Measurements from ENCODE around the gene HSD11B1. TPM values are rescaled to one million over a fixed set of nuclear protein-coding genes. Genes with fewer than 3 reads are reported as not detected.

Gene HSD11B1
- polyA plus RNA-seq, 1 donor, result not detected

Other genes starting within 250 kb of the HSD11B1 start
- gene CAMK1G, start 121.1 kb upstream of the HSD11B1 start, polyA plus RNA-seq (ENCODE audit: insufficient read length), result not detected
- gene LAMB3, start 52.4 kb upstream of the HSD11B1 start, polyA plus RNA-seq (ENCODE audit: insufficient read length), result 0.81 TPM
- gene G0S2, start 29.4 kb upstream of the HSD11B1 start, polyA plus RNA-seq (ENCODE audit: insufficient read length), result 12.3 TPM
- 2.8 TPM for gene TRAF3IP3, start 51.2 kb downstream of the HSD11B1 start, polyA plus RNA-seq (ENCODE audit: insufficient read length)
- gene C1orf74, start 79.7 kb downstream of the HSD11B1 start, polyA plus RNA-seq (ENCODE audit: insufficient read length), result 2.8 TPM
- 0.83 TPM for gene IRF6, start 101.3 kb downstream of the HSD11B1 start, polyA plus RNA-seq (ENCODE audit: insufficient read length)
- 7.2 TPM for gene UTP25, start 123.1 kb downstream of the HSD11B1 start, polyA plus RNA-seq (ENCODE audit: insufficient read length)
- 1.7 TPM for gene SYT14, start 233.4 kb downstream of the HSD11B1 start, polyA plus RNA-seq (ENCODE audit: insufficient read length)